Bronchial epithelial cell (primary cell): ENCODE results near the gene TDRD12. TPM values are rescaled to one million over a fixed set of nuclear protein-coding genes. Genes with fewer than 3 reads are reported as not detected.

ENCODE experiments used
- DNase-seq: peaks from one replicate; pipeline ENCODE4 v3.0.0-alpha.2; 2010; ENCODE audit warnings: low read depth
- FAIRE-seq: peaks from 2 replicates; lab custom pipeline; 2011; peaks lifted over from hg19 to GRCh38; lab: Jason Lieb, UNC
- H3K27me3 ChIP-seq: 2 replicates; pipeline ENCODE4 v1.5.1; 2011; ENCODE audit warnings: low read length; ENCODE audit not compliant: control insufficient read depth, insufficient read depth
- H3K36me3 ChIP-seq: 2 replicates; pipeline ENCODE4 v1.5.1; 2011; ENCODE audit warnings: low read length; ENCODE audit not compliant: control insufficient read depth, insufficient read depth
- H3K4me3 ChIP-seq: 2 replicates; pipeline ENCODE4 v1.5.1; 2011; ENCODE audit warnings: mild to moderate bottlenecking, low read depth, low read length, control low read depth
- total RNA-seq: library from RNA; depleted of rRNA; stranded (reverse); fragments of >200 nt; gene quantifications from 2 replicates; pipeline ENCODE4 v1.2.1, GENCODE V29; 2014
- TF ChIP-seq, protein P1 (sequence below): IDR thresholded peaks from 2 replicates; pipeline ENCODE4 v1.5.1; 2011; ENCODE audit warnings: mild to moderate bottlenecking, moderate library complexity, low read length, control low read depth, inconsistent platforms; ENCODE audit not compliant: insufficient read depth, severe bottlenecking

Gene TDRD12
- total RNA-seq, 1 donor from 2014 or later, result 1.6 TPM

- TF ChIP-seq, protein P1, sequence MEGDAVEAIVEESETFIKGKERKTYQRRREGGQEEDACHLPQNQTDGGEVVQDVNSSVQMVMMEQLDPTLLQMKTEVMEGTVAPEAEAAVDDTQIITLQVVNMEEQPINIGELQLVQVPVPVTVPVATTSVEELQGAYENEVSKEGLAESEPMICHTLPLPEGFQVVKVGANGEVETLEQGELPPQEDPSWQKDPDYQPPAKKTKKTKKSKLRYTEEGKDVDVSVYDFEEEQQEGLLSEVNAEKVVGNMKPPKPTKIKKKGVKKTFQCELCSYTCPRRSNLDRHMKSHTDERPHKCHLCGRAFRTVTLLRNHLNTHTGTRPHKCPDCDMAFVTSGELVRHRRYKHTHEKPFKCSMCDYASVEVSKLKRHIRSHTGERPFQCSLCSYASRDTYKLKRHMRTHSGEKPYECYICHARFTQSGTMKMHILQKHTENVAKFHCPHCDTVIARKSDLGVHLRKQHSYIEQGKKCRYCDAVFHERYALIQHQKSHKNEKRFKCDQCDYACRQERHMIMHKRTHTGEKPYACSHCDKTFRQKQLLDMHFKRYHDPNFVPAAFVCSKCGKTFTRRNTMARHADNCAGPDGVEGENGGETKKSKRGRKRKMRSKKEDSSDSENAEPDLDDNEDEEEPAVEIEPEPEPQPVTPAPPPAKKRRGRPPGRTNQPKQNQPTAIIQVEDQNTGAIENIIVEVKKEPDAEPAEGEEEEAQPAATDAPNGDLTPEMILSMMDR, result no peak
- no peak for FAIRE-seq
- H3K27me3 ChIP-seq, result no peaks in the 10 kb centered on the region
- DNase-seq, result no peak
- no peaks in the 10 kb centered on the region for H3K36me3 ChIP-seq
- H3K4me3 ChIP-seq, result no peak overlapping the region
Measured at GRCh38 chr19:32798201-32798600, 78.6 kb downstream of the TDRD12 start.

GRCh38 chr19:32800191-32800590 lies 80.6 kb downstream of the TDRD12 start:
- no peaks in the 10 kb centered on the region for H3K36me3 ChIP-seq
- DNase-seq (no peak), FAIRE-seq (no peak)
- H3K4me3 ChIP-seq, result no peak overlapping the region
- H3K27me3 ChIP-seq, result no peaks in the 10 kb centered on the region
- TF ChIP-seq, protein P1, result no peak

DNA sequence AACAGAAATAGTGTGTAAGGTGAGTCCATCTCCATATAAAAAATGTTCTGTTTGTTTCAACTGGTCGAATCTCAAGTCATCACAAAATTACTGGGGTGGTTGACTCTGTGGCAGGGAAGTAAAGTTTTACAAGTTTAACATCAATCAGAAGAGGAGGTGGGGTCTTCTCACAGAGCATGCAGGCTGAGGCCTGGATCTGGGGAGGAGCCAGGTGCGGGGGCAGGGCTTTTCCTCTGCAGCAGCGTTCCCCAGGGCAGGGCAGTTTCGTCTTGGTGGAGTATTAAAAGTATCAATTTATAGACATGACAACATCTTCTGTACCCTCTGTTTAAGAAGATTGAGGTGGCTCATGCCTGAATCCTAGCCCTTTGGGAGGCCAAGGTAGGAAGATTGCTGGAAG lies 81.2 kb downstream of the TDRD12 start:
- no peak overlapping the region for H3K4me3 ChIP-seq
- no peak for FAIRE-seq
- H3K27me3 ChIP-seq, result no peaks in the 10 kb centered on the region
- TF ChIP-seq, protein P1, result no peak
- no peaks in the 10 kb centered on the region for H3K36me3 ChIP-seq
- DNase-seq, result no peak

DNA sequence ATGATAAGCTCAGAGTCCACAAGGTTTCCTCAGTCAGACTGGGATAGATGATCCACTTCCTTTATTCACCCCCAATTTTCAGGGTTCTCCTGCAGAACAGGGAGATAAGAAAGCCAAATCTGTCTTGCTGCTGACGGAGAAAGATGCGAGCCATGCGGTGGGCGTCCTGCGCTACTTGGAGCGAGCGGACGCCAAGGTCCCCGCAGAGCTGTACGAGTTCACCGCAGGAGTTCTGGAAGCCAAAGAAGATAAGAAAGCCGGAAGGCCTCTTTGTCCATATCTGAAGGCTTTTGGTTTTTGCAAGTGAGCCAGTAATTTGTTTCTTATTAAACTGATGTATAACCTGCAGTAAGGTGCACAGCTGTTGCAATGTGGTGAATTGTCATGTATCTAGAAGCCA lies 83.3 kb downstream of the TDRD12 start:
- Histone ChIP-seq H3K27me3 (no peaks in the 10 kb centered on the region), H3K4me3 (no peak overlapping the region), H3K36me3 (no peaks in the 10 kb centered on the region)
- FAIRE-seq, result no peak
- DNase-seq, result no peak
- TF ChIP-seq, protein P1, result no peak

DNA sequence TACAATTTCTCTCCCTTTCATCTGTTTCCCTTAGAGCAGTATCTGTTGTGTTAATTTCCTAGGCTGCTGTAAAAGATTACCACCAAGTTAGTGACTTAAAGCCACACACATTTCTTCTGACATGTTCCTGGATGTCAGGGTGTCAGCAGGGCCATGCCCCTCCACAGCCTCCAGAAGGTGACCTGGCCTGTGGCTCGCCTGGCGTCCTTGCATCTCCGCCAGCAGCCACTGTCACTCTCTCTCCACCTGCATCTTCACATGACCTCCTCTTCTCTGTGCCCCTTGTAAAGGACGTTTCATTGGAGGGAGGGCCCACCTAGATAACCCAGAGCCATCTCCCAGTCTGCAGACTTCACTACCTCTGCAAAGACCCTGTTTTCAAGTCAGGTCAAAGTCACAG lies 88.7 kb downstream of the TDRD12 start:
- FAIRE-seq (no peak), DNase-seq (no peak)
- Histone ChIP-seq H3K36me3 (no peaks in the 10 kb centered on the region), H3K4me3 (no peak overlapping the region), H3K27me3 (no peaks in the 10 kb centered on the region)
- TF ChIP-seq, protein P1, result no peak

DNA sequence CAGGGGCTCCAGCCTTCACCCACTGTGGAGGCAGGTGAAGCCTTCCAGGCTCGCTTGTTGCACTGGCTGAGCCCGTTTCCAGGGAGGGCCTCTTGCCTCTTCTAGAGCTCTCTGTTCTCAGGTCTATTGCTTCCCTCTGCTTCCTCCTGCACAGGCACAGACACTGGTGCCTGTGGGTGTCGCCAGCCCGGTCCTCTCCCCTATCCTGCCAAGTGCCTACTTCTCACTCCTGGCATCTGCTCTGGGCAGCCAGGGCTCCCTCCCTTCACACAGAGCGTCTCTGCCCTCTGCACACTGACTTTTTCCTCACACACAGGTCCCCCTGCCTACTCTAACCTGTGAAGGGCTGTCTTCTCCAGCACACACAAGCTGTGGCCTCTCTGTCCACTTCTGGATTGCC lies 89.7 kb downstream of the TDRD12 start:
- Histone ChIP-seq H3K36me3 (no peaks in the 10 kb centered on the region), H3K27me3 (no peaks in the 10 kb centered on the region), H3K4me3 (no peak overlapping the region)
- TF ChIP-seq, protein P1, result no peak
- FAIRE-seq (no peak), DNase-seq (no peak)
